KOPT-K1 (cell line): Measurements from ENCODE around the gene ATP13A4.
"Not testable (repeated sequence)": the region's sequence is repeated elsewhere in the genome, so short reads cannot be mapped to it uniquely, and the experiment has no call there.

Source experiments
- H3K27ac ChIP-seq: fragments of 200-600 bp; sonication (generic); 2 replicates; pipeline ENCODE4 v1.5.1; 2016; ENCODE audit warnings: antibody characterized with exemption, mild to moderate bottlenecking, low read depth, low read length; ENCODE audit not compliant: poor library complexity, severe bottlenecking
- H3K36me3 ChIP-seq: fragments of 200-600 bp; sonication (generic); 2 replicates; pipeline ENCODE4 v1.5.1; 2017; ENCODE audit warnings: antibody characterized with exemption, mild to moderate bottlenecking, low read length, moderate library complexity; ENCODE audit not compliant: insufficient read depth
- H3K9me3 ChIP-seq: fragments of 200-600 bp; sonication (generic); 2 replicates; pipeline ENCODE4 v1.5.1; 2017; ENCODE audit warnings: antibody characterized with exemption, low read length, mild to moderate bottlenecking; ENCODE audit not compliant: insufficient read depth, poor library complexity, severe bottlenecking

Gene ATP13A4

DNA sequence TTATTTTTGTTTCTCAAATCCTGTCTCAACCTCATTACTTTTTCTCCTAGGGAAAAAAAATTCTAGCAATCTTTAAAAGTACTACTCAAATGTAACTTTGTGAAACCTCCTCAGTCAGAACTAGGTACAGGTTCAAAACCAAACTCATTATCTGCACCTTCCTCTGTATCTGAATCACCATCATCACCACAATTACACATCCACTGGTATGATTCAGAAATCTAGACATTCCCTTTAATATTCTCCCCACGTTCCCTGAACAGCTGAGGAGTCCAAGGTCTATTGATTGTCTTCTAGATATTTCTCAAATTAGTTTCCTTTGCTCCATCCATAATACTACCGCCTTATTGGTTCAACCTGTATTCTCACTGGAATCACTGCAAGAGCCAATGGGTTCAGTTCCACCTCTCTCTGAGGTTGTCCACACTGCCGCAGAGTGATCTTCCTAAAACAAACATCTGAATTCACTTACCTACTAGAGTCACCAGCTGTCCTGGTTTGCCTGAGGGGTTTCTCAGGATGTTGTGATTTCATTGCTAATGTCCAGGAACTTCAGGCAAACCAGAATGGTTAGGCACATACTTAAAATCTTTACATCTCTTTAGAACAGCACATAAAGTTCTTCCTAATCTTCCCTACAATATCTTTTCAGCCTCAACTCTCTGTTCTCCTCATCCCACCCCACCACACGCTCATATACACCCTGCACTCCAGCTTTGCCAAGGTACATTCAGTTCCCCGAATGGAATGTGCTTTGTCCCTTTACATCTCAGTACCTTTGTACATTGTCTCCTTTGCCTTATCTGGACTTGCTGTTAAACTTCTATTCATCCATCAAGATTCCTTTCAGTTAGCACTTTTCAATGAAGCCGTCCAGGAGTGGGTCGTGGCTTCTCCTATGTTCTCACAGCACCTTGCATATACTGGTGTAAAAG, 24.2 kb downstream of the ATP13A4 start:
- no peak overlapping the region for H3K27ac ChIP-seq
- no peaks in the 10 kb centered on the region for H3K9me3 ChIP-seq
- no peaks in the 10 kb centered on the region for H3K36me3 ChIP-seq

DNA sequence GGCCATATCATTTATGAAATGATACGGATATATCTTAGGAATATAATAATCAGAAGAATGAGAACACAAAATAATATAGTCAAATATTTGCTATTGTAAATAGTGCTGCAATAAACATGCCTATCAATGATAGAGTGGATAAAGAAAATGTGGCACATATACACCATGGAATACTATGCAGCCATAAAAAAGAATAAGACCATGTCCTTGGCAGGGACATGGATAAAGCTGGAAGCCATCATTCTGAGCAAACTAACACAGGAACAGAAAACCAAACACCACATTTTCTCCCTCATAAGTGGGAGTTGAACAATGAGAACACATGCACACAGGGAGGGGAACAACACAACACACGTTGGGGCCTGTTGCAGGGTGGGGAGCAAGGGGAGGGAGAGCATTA, 28.6 kb downstream of the ATP13A4 start:
- H3K36me3 ChIP-seq, H3K9me3 ChIP-seq, H3K27ac ChIP-seq: not testable (repeated sequence)

GRCh38 chr3:193522473-193522872, 32.2 kb downstream of the ATP13A4 start:
- no peak overlapping the region for H3K27ac ChIP-seq
- no peaks in the 10 kb centered on the region for H3K9me3 ChIP-seq
- no peaks in the 10 kb centered on the region for H3K36me3 ChIP-seq

- no peak overlapping the region for H3K27ac ChIP-seq
- H3K36me3 ChIP-seq = no peaks in the 10 kb centered on the region
- H3K9me3 ChIP-seq = no peaks in the 10 kb centered on the region
Observed at GRCh38 chr3:193520738-193521137, 34.0 kb downstream of the ATP13A4 start.

DNA sequence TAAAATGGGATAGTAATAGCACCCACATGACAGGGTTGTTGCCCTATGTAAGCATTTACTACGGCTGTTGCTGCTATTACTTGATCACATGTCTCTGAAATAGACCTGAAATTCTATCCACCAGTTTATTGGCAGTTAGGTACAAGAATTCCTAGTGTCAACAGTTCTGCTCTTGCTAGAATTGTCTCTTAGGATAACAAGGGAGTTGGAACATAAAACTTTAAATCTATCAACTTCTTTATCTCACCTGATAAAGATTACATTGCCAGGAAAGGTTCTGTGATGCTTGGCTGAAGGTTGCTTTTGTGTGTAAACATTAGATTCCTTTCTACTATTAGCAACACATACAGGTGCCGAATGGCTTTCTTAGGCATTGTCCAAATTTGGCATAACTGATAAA, 38.7 kb downstream of the ATP13A4 start:
- H3K27ac ChIP-seq = no peak overlapping the region
- no peaks in the 10 kb centered on the region for H3K9me3 ChIP-seq
- H3K36me3 ChIP-seq = no peaks in the 10 kb centered on the region

GRCh38 chr3:193510154-193510553, 44.5 kb downstream of the ATP13A4 start:
- H3K36me3 ChIP-seq = no peaks in the 10 kb centered on the region
- H3K27ac ChIP-seq = no peak overlapping the region
- H3K9me3 ChIP-seq = no peaks in the 10 kb centered on the region

DNA sequence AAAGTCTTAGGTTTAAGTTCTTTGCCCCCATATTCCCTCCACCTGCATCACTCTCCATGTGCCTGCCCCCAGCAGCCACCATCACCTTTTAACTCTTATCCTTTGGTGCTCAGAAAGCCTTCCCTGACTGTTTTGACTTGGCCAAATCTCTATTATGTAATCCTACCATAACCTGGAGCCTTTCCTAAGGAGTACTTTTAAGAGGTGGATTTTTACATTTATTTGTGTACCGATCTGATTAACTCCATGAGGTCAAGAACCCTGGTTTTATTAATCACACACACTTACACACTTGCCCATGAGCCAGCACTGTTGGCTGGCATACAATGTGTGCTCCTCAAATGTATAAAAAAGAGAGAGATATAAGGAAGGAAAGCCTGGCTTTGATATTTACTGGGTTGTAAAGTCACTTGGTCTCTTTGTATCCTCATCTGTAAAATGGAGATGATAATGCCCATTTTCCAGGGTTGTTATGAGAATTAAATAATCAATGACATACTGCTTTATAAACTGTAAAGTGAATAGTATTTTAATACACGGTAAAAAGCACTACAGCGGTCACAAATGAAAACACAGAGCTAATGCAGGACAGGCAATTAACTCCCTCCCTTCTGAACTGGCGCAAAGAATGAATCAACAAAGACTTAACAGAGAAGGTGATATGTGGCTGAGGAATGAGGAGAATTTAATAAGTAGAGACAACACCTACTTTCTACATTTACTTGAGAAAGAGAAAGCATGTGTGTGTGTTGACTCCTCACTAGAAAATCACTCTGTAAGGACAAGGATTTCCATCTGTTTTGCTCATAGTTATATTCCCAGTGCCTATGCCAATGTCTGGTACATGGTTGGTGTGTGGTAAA, 45.4 kb downstream of the ATP13A4 start:
- no peaks in the 10 kb centered on the region for H3K9me3 ChIP-seq
- H3K27ac ChIP-seq = no peak overlapping the region
- no peaks in the 10 kb centered on the region for H3K36me3 ChIP-seq

- Histone ChIP-seq H3K9me3 (no peaks in the 10 kb centered on the region), H3K36me3 (no peaks in the 10 kb centered on the region), H3K27ac (no peak overlapping the region)
Observed at GRCh38 chr3:193508108-193508507, 46.6 kb downstream of the ATP13A4 start.

DNA sequence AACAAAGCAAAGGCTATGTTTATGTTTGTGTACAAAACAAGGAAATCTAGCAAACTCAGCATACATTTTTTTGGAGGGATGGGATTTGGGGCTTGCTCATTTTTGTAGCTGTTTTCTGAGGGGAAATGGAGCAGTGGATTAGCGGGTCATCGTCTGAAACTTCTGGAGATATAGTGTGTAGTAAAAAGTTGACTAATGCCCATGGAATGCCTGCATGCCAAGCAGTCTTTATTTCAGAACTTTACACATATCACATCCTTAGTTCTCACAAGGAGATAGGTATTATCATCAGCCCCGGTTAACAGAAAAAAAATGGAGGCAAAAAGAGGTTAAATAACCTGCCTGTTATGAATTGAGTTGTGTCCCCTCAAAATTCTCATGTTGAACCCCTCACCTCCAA, 47.1 kb downstream of the ATP13A4 start:
- H3K36me3 ChIP-seq = no peaks in the 10 kb centered on the region
- no peak overlapping the region for H3K27ac ChIP-seq
- no peaks in the 10 kb centered on the region for H3K9me3 ChIP-seq

DNA sequence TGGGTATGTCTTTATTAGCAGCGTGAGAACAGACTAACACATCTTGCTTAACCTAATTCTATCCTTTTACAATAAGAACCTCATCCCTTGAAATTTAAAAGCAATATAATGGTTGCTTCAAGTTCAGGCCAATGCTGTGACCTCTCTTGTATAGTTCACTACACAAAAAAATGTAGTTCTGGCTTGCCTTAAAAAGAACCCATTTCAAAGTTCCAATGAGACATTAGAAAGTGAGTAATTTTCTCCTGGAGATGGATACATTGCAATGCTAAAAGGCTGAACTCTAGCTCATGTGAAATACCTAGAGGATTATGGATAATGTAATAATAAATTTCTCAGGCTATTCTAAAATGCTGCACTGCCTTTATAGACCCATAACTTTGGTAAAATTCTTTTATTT, 47.8 kb downstream of the ATP13A4 start:
- Histone ChIP-seq H3K9me3 (no peaks in the 10 kb centered on the region), H3K27ac (no peak overlapping the region), H3K36me3 (no peaks in the 10 kb centered on the region)

DNA sequence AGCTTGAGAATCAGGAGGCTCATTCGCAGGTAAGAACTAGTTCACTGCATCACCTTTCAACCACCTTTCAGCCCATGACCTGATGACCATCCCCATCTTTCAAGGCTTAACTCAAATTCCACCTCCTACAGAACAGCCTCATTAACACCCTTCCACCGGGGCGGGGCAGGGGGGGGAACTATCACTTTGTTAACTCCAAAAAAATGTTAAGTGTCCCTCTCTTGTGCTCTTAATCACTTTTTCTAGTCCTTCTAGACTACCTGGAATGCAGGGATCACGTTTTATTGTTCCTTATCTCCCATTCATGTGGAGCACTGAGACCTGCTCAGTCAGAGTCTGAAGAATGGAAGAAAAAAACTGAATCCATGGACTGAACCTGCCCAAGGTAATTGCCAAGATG, 51.8 kb downstream of the ATP13A4 start:
- H3K27ac ChIP-seq = no peak overlapping the region
- no peaks in the 10 kb centered on the region for H3K9me3 ChIP-seq
- no peaks in the 10 kb centered on the region for H3K36me3 ChIP-seq

DNA sequence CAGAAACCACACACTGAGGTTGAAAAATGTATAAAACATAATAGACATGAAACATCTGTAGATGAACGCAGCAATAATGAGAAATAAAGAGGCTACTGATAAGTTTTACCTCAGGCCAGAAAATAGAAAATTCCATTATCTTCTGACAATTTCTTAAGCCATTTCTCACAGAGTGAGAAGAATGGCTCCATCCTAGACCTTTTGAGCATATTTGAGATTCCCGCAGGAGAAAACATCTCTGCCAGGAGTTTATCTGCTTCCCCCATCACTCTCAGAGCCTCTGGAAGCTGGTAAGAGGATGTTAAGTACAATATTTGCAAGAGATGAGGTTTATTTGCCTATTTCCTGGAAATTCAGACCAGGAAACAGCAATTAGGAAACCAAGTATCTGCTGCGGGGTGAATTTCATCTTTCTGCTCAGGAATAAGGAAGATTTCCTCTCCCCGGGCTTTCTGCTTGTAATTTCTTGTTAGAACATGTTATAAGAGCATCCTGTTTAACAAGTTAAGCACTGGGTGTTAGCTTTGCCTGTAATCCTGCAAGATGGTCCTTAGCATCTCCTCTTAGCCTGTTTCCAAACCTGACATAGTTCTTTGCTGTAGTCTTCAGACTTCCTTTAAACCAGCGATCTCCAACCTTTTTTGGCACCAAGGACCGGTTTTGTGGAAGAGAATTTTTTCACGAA, 54.8 kb downstream of the ATP13A4 start:
- Histone ChIP-seq H3K9me3 (no peaks in the 10 kb centered on the region), H3K27ac (no peak overlapping the region), H3K36me3 (no peaks in the 10 kb centered on the region)

DNA sequence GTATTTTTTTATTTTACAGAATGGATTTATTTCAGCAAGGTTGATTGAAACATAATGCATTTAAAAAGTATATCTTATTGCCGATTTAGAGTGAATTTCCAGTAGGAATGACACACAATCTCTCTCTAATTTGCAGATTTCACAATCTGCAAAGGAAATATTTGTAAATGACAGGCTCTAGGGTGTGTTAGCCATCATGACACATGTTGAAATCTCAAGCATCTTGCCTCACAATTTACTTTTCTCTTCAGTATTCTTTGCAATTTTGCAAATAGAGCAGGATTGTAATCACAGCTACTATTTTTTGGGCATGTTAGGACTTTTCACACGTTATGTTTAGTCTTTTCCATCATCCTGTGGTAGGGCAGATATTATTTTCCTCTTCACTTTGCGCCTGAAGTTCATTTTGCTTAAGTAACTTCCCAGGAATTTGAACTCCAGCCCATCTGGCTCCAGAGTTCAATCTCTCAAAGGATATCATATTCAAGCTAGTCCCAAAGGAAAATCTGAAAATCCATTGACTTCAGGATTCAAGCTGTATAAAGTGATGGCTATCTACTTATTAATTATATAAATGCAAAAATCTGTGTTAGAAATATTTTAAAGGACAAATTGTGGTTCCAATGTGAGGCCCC, 55.4 kb downstream of the ATP13A4 start:
- Histone ChIP-seq H3K36me3 (no peaks in the 10 kb centered on the region), H3K27ac (no peak overlapping the region), H3K9me3 (no peaks in the 10 kb centered on the region)

DNA sequence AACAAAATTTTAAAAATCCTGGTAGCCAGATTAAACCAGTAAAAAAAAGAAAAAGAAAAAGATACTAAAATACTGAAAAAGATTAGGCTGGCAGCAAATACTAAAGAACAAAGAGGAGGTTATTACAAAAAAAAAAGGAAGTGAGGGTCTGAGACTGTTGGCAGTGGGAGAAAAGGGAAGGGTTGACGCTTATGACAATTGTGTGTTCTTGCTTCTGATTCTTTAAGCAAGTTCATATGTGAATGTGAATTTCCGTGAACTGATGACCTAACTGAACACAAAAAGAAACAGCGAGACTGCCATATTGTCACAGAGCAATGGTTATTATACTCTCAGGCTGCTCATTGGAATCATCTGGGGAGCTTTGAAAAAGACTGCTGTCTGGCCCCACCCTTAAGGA, 56.5 kb downstream of the ATP13A4 start:
- no peak overlapping the region for H3K27ac ChIP-seq
- no peaks in the 10 kb centered on the region for H3K9me3 ChIP-seq
- H3K36me3 ChIP-seq = no peaks in the 10 kb centered on the region

DNA sequence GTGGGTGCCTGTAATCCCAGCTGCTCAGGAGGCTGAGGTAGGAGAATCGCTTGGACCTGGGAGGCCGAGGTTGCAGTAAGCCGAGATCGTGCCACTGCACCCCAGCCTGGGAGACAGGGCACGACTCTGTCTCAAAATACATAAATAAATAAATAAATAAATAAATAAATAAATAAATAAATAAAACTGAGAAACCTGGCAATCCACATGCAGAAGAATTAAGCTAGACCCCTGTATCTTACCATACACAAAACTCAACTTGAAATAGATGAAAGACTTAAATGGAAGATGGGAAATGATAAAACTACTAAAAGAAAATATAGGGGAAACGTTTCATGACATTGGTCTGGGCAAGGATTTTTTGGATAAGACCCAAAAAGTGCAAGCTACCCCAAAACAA, 58.0 kb downstream of the ATP13A4 start:
- Histone ChIP-seq H3K27ac (no peak overlapping the region), H3K36me3 (no peaks in the 10 kb centered on the region), H3K9me3 (no peaks in the 10 kb centered on the region)
